Activated T-cell treated with anti-CD3 and anti-CD28 coated beads, Interleukin-2, amount 50 U/mL, for 1 hour (primary cell): ENCODE results near the gene RCOR1.
"Not testable (repeated sequence)": the region's sequence is repeated elsewhere in the genome, so short reads cannot be mapped to it uniquely, and the experiment has no call there.

Experiments used
- DNase-seq: peaks from one replicate; pipeline ENCODE4 v3.0.0-alpha.2; 2020

RCOR1 gene

DNA sequence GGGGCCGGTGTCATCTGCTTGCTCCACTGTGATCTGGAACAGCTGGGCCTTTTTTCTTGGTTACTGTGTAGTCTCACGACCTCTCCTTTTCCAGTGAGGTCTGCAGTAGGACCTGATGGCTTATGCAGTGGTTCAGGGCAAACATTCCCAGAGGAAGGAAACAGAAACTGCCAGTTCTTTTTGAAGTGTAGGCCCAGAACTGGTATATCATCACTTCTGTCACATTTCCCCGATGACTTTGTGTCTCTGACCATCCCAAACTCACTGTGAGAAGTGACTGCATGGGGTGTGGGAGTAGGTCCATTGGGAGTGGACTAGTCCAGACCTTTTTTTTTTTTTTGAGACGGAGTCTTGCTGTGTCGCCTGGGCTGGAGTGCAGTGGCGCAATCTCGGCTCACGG, 38.4 kb downstream of the RCOR1 start:
- DNase-seq = no peak

GRCh38 chr14:102633906-102634595, 41.6 kb downstream of the RCOR1 start:
- DNase-seq = no peak

GRCh38 chr14:102639611-102640010, 47.2 kb downstream of the RCOR1 start:
- DNase-seq = not testable (repeated sequence)

DNA sequence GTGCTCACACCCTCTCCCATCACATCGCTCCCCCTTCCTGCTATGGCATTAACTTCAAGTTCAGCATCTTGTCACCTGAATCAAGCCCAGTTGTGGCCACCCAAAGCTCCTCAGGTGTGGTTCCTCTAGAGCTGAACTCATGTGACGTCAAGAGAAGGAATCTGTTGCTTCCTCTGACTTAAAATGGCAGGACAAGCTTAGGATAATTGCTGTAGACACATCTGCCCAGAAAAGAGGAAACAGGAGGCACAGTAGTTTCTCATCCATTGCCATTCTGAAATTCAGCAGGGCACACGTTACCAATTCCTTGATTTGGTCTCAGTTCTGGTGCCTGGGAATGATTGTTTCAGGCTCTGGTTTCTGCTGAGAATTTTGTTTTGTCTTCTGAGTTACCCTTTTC, 52.1 kb downstream of the RCOR1 start:
- DNase-seq = no peak

DNA sequence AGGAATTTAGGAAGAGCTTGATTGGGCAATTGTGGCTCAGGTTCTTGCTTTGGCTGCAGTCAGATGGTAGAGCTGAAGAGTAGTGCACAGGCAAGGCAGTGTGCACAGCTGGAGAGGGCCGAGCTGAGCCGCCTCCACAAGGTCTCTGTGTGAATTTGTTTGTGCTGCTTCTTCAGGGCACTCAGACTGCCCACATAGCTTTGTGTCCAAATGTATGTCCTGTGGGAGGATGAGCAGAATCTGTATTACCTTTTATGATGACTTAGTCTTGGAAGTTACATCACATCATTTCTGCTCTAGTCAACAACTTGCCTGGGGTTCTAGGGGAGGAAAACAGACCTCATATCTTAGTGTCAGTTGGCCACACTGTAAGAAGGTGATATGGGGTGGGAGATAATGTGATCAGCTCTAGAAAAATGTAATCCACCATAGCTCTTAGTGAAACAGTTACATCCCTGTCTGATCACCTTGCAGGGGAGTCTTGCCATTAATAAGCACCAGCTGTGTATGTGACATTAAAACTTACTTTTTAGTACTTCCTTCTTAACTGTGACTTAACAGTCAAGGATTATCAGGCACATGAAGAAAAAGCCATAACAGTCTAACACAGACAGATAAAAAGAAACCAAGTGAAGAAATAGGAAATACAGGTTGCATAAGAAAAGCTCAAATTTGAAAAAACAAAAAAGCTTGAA, 53.4 kb downstream of the RCOR1 start:
- no peak for DNase-seq

DNA sequence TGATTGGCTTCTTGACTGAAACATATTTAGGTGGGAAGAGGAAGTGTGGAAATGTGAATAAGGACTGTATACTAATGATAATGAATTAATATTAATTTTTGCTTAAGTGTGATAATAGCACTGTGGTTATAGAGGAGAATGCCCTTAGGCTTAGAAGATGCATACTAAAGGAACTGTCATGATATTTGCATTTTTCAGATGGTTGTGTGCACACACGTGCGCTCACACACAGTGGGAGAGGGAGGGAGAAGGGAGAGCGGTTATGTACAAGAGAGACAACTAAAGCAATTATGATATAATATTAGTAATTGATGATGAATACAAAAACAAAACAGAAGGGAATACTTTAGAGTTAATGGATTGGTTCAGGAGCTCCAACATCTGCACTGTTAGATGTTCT, 54.2 kb downstream of the RCOR1 start:
- DNase-seq = no peak

- DNase-seq = no peak
Observed at GRCh38 chr14:102652194-102652593, 59.7 kb downstream of the RCOR1 start.

GRCh38 chr14:102654298-102654697, 61.8 kb downstream of the RCOR1 start:
- no peak for DNase-seq

GRCh38 chr14:102655137-102655536, 62.7 kb downstream of the RCOR1 start:
- DNase-seq = no peak

DNA sequence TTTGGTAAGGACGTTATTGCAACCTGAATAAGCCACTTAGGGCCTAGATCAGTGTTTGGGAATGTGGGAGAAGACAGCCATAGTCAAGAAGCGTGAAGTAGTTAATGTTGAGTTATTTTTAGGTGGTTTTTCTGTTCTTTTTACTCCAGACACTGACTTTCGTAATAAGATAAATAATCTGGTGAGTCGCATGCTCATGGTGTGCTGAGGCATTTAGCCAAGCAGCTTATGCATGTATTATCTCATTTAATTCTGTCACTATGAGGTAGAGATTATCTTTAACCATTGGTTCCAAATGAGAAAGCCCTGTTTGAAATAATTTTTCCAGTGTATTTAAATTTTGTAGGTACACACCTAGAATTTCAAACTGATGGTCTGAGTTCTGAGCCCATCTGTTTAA, 67.3 kb downstream of the RCOR1 start:
- DNase-seq = no peak

DNA sequence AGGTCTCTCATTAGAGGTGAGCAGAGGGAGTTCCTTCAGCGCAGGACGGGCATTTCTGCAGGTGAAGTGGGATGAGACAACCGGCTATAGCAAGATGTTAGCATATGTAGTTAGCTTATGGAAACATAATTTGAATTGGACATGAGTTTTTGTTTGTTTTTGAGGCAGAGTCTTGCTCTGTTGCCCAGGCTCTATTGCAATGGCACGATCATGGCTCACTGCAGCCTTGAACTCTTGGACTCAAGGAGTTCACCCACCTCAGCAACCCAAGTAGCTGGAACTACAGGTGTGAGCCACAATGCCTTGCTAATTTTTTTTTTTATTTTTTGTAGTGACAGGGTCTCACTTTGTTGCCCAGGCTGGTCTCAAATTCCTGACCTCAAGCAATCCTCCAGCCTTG, 69.2 kb downstream of the RCOR1 start:
- DNase-seq = no peak

DNA sequence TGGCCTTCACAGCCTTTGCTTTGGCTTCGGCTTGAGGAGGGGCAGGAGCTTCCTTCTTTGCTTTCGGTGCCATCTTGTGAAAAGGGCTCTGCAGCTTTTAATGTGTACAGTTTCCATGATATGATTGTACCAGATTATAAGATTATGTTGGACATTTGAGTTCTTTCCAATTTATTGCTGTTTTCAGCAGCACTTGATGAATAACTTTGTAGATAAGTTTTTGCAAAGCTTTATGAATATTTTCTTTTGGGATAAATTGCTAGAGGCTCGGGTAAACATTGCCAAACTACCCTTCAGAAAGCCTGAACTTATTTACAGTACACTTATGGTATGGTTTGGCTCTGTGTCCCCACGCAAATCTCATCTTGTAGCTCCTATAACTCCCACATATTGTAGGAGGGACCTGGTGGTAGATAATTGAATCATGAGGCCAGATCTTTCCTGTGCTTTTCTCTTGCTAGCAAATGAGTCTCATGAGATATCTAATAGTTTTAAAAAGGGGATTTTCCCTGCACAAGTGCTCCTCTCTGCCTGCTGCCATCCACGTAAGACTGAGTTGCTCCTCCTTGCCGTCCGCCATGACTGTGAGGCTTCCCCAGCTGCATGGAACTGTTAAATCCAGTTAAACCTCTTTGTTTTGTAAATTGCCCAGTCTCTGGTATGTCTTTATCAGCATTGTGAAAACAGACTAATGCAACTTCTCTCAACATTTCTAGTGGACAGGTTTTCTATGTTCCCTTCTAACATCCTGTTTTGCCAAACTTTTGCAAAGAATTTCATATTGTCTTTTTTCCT, 70.4 kb downstream of the RCOR1 start:
- DNase-seq = no peak

GRCh38 chr14:102663440-102663839, 71.0 kb downstream of the RCOR1 start:
- no peak for DNase-seq

- no peak for DNase-seq
Observed at GRCh38 chr14:102665621-102666020, 73.2 kb downstream of the RCOR1 start.

DNA sequence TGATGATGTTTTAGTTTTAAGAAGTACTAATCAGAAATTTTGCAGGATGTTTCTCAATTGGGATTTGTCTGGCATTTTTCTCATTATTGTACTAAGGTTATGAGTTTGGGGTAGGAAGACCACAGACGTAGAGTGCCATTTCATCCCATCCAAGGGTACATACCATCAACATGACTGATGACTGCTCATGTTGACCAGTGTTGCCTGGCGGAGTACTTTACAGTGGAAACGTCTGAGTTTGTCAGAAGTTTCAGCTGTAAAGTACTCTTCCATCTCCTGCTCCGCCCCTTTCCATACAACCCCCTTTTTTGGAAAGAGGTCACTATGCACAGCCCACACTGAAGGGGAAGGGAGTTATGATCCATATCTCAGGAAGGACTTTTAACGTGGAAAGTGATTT, 74.2 kb downstream of the RCOR1 start:
- no peak for DNase-seq

- DNase-seq = no peak
Observed at GRCh38 chr14:102667703-102668102, 75.3 kb downstream of the RCOR1 start.

DNA sequence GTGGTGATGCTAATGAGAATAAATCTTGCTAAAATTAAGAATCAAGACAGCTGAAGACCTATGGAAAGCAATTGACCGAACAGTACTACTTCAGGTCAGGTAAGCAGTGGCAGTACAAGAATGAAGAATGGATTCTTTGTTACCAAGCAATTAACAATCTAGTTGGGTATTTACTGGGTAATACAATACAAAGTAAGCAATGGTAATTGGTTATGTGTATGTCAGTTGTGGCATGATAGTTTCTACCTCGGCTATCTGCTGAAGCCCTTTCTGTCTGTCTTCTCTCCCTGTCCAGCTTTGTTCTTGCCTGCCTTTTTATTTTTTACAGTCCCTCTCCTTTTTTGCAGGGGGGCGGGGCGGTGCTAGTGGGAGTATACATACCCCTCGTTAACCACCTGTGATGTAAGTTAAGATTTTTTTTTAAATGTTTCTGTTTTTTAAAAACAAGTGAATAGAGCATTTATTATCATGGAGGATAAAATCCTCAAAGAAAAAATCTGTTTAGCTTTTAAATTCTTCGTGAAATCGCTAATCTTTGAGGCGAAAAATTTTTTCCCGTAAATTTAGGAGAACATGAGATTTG, 75.9 kb downstream of the RCOR1 start:
- DNase-seq = no peak

- DNase-seq = no peak
Observed at GRCh38 chr14:102671410-102671809, 79.0 kb downstream of the RCOR1 start.

- DNase-seq = no peak
Observed at GRCh38 chr14:102672410-102672960, 80.0 kb downstream of the RCOR1 start.

DNA sequence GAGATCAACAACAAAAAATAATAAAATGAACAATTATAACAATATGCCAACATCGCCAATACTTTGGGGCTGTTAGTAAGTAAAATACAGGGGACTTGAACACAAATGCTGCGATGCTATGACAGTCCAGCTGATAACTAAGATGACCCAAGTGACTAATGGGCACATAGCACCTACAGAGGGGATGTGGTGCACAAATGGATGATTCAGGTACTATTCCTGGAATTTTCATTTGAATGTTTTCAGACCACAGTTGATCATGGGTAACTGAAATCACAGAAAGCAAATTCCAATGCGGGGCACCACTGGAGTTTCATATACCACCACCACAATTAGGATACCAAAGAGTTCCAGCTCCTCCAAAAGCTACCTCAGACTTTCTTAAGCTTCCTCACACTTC, 82.9 kb downstream of the RCOR1 start:
- no peak for DNase-seq

GRCh38 chr14:102678394-102678793, 85.9 kb downstream of the RCOR1 start:
- DNase-seq = no peak

- no peak for DNase-seq
Observed at GRCh38 chr14:102683399-102684297, 91.2 kb downstream of the RCOR1 start.
